Glutamatergic neuron (in vitro differentiated cells): ENCODE results near the gene DHRS3. TPM values are rescaled to one million over a fixed set of nuclear protein-coding genes. Genes with fewer than 3 reads are reported as not detected.

Experiments used
- DNase-seq: peaks from one replicate; pipeline ENCODE4 v3.0.0; 2022
- H3K27ac Mint-ChIP-seq: one replicate; pipeline ENCODE4 v1.8.0; 2020; ENCODE audit warnings: mild to moderate bottlenecking, mixed read lengths, inconsistent platforms; ENCODE audit not compliant: unreplicated experiment
- H3K27me3 Mint-ChIP-seq: one replicate; pipeline ENCODE4 v1.8.0; 2020; ENCODE audit warnings: mild to moderate bottlenecking, moderate library complexity, mixed read lengths, inconsistent platforms; ENCODE audit not compliant: unreplicated experiment
- H3K36me3 Mint-ChIP-seq: one replicate; pipeline ENCODE4 v1.8.0; 2020; ENCODE audit warnings: mild to moderate bottlenecking, mixed read lengths, inconsistent platforms; ENCODE audit not compliant: unreplicated experiment
- H3K4me1 Mint-ChIP-seq: one replicate; pipeline ENCODE4 v1.8.0; 2020; ENCODE audit warnings: mild to moderate bottlenecking, low read depth, mixed read lengths, inconsistent platforms; ENCODE audit not compliant: unreplicated experiment
- H3K4me3 Mint-ChIP-seq: one replicate; pipeline ENCODE4 v1.8.0; 2020; ENCODE audit warnings: mild to moderate bottlenecking, mixed read lengths, inconsistent platforms; ENCODE audit not compliant: unreplicated experiment
- H3K9me3 Mint-ChIP-seq: one replicate; pipeline ENCODE4 v1.8.0; 2020; ENCODE audit warnings: mild to moderate bottlenecking, moderate library complexity, mixed read lengths, inconsistent platforms; ENCODE audit not compliant: unreplicated experiment
- total RNA-seq: library from RNA; stranded (reverse); fragmentation: NEBNext Ultra II Directional; extraction: Animal tissue kit (Norgen Biotek cat#: 25700); gene quantifications from one replicate; pipeline ENCODE4 v1.2.1, GENCODE V29; 2021; ENCODE audit not compliant: unreplicated experiment
- TF ChIP-seq, protein P1 (sequence below): fragments of 200-600 bp; sonication (generic); IDR thresholded peaks from one replicate; pipeline ENCODE4 v1.5.0; 2021; ENCODE audit not compliant: partially characterized antibody, unreplicated experiment

Gene DHRS3
- total RNA-seq, 1 donor from 2014 or later: not detected

DNA sequence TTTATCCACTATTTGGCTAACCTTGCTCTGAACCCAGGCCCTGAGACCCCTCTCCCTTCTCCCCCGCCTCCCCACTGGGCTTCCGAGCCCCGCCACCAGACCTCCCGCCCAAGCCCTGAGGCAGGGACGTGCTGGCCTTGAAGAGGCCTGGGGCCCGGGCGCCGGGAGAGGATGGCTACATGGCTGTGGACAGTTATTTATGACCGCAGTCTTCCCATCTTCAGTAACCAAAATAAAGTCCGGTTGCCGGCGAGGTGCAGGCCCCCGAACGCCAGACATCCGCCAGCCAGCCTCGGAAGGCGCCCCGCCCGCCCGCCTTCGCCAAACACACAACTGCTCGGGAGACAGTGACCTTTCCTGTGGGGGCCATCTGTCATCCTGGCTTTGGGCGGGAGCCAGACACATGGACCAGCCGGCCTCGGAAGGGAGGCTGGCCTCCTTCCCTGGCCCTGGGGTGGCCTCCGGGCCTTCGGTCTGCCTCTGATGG lies 69.0 kb downstream of the DHRS3 start:
- Mint-ChIP-seq H3K9me3 (no peaks in the 10 kb centered on the region), H3K27ac (no peak overlapping the region), H3K4me3 (no peak overlapping the region), H3K4me1 (peaks cover 5% of the 10 kb centered on the region), H3K27me3 (peaks cover 3% of the 10 kb centered on the region), H3K36me3 (no peaks in the 10 kb centered on the region)
- TF ChIP-seq, protein P1, sequence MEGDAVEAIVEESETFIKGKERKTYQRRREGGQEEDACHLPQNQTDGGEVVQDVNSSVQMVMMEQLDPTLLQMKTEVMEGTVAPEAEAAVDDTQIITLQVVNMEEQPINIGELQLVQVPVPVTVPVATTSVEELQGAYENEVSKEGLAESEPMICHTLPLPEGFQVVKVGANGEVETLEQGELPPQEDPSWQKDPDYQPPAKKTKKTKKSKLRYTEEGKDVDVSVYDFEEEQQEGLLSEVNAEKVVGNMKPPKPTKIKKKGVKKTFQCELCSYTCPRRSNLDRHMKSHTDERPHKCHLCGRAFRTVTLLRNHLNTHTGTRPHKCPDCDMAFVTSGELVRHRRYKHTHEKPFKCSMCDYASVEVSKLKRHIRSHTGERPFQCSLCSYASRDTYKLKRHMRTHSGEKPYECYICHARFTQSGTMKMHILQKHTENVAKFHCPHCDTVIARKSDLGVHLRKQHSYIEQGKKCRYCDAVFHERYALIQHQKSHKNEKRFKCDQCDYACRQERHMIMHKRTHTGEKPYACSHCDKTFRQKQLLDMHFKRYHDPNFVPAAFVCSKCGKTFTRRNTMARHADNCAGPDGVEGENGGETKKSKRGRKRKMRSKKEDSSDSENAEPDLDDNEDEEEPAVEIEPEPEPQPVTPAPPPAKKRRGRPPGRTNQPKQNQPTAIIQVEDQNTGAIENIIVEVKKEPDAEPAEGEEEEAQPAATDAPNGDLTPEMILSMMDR: no peak
- DNase-seq: no peak

DNA sequence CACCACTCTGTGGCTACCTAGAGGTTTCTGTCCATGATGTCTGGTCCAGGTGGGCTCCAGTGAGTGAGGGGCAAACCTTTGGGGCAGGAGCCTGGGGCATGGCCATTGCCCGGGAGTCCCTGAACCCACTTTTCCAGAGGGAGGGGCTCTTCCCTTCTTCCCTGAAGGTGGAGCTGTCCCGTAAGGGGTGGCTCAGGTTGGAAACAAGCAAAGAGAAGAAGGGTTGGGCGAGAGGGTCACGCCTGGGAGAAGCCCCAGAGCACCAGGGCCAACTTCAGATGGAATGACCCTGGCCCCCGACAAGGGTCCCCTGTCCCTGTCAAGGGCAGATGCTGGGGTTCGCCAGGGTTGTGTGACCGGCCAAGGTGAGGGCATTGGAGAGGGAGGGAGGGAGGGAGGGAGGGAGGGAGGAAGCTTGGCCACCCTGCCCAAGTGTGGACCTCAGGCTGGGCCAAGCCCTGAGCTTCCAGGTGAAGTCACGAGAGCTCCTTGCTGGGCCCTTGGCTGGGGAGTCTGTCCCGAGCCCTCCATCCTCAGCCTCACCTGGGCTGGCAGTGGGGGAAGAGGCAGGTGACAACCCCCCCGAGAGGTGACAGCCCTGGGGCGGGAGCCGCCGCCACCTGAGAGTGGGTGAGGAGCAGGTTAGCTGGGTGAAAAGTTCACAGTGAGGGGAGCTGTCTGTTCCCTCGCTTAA lies 69.6 kb downstream of the DHRS3 start:
- TF ChIP-seq, protein P1: no peak
- peaks cover 5% of the 10 kb centered on the region for H3K4me1 Mint-ChIP-seq
- DNase-seq: no peak

DNA sequence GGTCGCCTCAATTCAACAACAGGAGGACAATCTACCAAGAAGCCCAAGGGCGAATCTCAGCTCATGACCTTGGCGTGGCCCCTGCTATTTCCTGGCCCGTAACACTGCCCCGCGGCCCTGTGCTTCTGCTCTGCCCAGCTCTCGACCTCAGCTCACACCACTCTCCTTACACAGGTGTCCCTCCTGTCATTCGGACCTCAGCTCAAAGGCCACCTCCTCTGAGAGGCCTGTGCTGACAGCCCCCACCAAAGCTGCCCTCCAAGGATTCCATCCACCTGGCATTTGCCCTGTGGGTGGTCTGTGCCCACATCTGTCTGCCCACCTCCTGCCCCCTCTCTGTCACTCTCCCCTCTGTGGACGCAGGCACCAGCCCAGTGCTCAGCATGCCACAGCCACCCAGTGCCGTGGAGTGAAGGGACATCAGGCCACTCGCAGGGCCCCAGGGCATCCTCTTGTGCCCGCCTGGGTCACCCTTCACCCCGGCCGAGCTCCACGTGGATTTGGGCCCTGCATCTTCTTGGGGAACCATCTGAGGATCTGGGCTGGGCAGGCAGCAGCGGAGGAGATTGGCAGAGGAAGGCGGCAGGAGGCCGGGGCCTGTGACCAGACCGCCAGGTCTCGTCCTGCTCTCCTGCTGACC lies 70.3 kb downstream of the DHRS3 start:
- no peaks in the 10 kb centered on the region for H3K36me3 Mint-ChIP-seq
- H3K4me1 Mint-ChIP-seq: peaks cover 5% of the 10 kb centered on the region
- H3K9me3 Mint-ChIP-seq: no peaks in the 10 kb centered on the region
- TF ChIP-seq, protein P1: no peak
- H3K27ac Mint-ChIP-seq: no peak overlapping the region
- no peak for DNase-seq
- H3K27me3 Mint-ChIP-seq: peaks cover 3% of the 10 kb centered on the region
- no peak overlapping the region for H3K4me3 Mint-ChIP-seq

More for the DNA sequence above, 69.6 kb downstream of the DHRS3 start:
- Mint-ChIP-seq H3K36me3 (no peaks in the 10 kb centered on the region), H3K4me3 (no peak overlapping the region), H3K27ac (no peak overlapping the region), H3K9me3 (no peaks in the 10 kb centered on the region), H3K27me3 (peaks cover 3% of the 10 kb centered on the region)

DNA sequence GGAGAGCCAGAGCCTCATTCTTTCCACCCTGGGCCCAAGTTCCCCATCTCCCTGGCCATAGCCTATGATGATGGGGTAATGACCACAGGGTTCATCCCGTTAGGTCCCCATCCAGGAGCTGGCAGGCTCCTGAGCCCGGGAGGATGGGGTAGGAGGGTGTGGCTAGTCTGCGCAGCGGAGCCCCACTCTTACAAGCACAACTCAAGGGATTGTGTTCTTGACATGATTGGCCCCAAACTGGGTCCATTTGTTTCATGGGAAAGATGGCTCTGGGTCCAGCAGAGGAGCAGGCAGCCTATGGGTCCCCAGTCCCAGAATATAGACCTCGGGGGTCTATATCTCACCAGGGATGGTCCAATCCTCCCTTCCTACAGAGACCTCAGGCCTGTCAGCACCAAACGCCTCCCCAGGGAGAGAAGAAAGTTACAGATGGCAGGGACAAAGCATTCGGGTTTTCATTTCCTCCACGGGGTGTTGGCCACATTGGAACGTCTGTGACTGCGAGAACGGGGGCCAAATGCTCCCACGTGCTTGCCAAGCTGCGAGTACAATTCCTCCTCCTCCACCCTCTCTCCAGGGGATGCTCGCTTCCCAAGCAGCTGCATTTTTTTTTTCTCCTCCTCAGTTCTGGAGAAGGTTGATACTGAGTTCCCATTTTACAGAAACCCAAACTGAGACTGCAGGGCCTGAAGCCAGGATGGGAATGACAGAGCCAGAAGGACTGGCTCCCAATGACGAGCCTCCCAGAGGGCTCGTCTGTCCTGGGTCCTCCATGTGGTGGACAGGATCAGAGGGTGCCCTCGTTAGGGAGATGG lies 71.0 kb downstream of the DHRS3 start:
- TF ChIP-seq, protein P1: no peak
- Mint-ChIP-seq H3K4me3 (no peak overlapping the region), H3K27me3 (peaks cover 3% of the 10 kb centered on the region), H3K27ac (no peak overlapping the region), H3K4me1 (peaks cover 10% of the 10 kb centered on the region), H3K9me3 (peaks cover under 1% of the 10 kb centered on the region), H3K36me3 (no peaks in the 10 kb centered on the region)
- DNase-seq: no peak

DNA sequence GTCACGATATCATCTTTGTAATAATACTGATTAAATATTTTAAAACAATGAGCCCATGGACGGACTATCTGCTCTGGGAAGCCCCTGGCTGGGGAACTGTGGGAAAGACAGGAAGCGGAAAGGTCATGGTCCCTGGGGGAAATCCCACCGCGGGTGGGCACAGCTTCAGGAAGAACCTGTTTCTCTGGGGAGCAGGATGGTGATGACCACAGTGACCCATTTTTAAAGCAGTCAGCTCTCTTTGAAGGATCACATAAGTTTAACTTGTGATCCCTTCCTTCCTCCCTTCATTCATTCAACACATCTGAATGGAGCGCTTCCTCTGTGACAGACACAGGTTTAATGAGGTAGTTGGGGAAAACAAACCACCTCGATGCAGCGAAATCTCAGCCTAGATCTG lies 73.0 kb downstream of the DHRS3 start:
- no peak for DNase-seq
- Mint-ChIP-seq H3K4me3 (no peak overlapping the region), H3K4me1 (peaks cover 16% of the 10 kb centered on the region), H3K36me3 (no peaks in the 10 kb centered on the region), H3K27me3 (peaks cover 5% of the 10 kb centered on the region), H3K9me3 (peaks cover 2% of the 10 kb centered on the region), H3K27ac (no peak overlapping the region)
- TF ChIP-seq, protein P1: no peak
